ENCODE results near the gene PACS2. TPM values are rescaled to one million over a fixed set of nuclear protein-coding genes. Genes with fewer than 3 reads are reported as not detected.

PACS2 gene
- total and polyA plus RNA-seq, 3 donors from 2014 or later, result 99.2 to 174 (median 167) TPM

DNA sequence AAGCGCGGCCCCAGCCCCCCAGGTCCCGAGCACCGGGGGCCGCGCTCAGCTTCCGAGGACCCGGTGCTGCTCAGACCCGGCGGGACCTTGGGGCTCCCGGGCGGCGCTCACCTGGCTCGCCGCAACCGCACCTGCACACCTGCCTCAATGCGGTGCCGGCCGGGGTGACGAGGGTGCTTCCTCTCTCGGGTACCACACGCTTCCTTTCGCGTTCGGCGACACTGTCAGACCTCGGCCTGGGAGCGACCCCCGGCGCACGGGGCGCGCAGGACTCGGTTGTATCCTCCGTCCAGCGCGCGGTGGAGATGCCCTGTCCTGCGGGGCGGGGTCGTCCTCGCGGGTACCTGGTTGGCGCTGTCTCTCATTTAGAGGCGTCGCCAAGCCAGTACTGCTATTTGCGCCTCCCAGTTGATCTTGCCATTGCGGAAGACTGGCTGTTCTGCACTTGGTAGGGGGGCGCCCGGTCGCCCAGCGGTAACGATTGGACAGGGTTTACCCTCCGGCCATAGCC, 718 bp downstream of the PACS2 start:
- WGBS, 2 donors, result 0 to 1% methylated on average over 1 to 33 of the region's 54 CpGs
- DNase-seq, result no peak
- Histone ChIP-seq H3K27me3 (no peaks in the 10 kb centered on the region), H3K36me3 (ENCODE audit: low read depth, missing control alignments) (no peaks in the 10 kb centered on the region), H3K9me3 (no peaks in the 10 kb centered on the region), H3K4me1 (peaks cover 33% of the 10 kb centered on the region), H3K4me3 (peak overlapping the region; percentile 73 to 75), H3K27ac (peak overlapping the region; percentile 18 to 65)
- no peak for TF ChIP-seq POLR2A (IDR thresholded peaks at IDR 0.05)
- TF ChIP-seq, protein P1, sequence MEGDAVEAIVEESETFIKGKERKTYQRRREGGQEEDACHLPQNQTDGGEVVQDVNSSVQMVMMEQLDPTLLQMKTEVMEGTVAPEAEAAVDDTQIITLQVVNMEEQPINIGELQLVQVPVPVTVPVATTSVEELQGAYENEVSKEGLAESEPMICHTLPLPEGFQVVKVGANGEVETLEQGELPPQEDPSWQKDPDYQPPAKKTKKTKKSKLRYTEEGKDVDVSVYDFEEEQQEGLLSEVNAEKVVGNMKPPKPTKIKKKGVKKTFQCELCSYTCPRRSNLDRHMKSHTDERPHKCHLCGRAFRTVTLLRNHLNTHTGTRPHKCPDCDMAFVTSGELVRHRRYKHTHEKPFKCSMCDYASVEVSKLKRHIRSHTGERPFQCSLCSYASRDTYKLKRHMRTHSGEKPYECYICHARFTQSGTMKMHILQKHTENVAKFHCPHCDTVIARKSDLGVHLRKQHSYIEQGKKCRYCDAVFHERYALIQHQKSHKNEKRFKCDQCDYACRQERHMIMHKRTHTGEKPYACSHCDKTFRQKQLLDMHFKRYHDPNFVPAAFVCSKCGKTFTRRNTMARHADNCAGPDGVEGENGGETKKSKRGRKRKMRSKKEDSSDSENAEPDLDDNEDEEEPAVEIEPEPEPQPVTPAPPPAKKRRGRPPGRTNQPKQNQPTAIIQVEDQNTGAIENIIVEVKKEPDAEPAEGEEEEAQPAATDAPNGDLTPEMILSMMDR (IDR thresholded peaks at IDR 0.05), result no peak
- intact Hi-C loops (cut with DNase I; ENCODE audit: low total_unique reads), result no loop called here

DNA sequence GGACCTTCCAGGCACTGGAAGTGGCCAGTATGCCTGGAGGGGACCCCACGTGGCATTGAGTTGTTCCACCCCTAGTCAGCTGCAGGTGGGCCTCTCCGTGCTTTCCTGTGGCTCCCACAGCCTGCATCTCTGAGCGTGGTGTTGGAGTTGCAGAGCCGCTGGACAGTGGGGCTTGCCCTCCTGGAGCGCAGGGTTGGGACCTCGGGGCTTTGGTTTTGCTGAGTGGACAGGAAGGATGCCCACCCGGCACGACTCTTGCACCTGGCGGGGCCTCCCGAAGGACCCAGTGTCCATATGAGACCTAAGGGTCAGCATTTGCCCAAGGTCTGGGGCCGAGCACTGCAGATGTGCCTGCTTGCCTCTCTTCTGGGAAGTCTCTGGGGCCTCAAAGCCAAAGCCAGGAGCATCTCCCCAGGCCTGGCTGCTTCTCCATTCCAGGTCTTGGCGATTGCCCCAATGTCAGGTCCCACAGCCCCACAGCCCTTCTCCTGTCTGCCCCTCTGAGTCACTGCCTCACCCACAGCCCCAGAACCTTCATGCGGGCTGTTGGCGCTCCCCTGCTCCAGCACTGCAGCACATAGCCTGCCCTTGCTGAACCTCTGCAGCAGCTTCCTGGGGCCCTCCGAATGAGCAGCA, 1.5 kb downstream of the PACS2 start:
- H3K4me3 ChIP-seq, result peak overlapping the region in 1 of 2 donors; percentile 73
- WGBS, 2 donors, result 31 to 43% methylated on average over 6 to 15 of the region's 15 CpGs
- H3K27ac ChIP-seq, result no peak overlapping the region
- no peaks in the 10 kb centered on the region for H3K36me3 ChIP-seq (ENCODE audit: low read depth, missing control alignments)
- no peaks in the 10 kb centered on the region for H3K27me3 ChIP-seq
- H3K4me1 ChIP-seq, result peaks cover 33% of the 10 kb centered on the region
- H3K9me3 ChIP-seq, result no peaks in the 10 kb centered on the region
- intact Hi-C loops (cut with DNase I; ENCODE audit: low total_unique reads), result no loop called here
- no peak for DNase-seq
- TF ChIP-seq, protein P1 (IDR thresholded peaks at IDR 0.05), result no peak
- TF ChIP-seq POLR2A (IDR thresholded peaks at IDR 0.05), result no peak

DNA sequence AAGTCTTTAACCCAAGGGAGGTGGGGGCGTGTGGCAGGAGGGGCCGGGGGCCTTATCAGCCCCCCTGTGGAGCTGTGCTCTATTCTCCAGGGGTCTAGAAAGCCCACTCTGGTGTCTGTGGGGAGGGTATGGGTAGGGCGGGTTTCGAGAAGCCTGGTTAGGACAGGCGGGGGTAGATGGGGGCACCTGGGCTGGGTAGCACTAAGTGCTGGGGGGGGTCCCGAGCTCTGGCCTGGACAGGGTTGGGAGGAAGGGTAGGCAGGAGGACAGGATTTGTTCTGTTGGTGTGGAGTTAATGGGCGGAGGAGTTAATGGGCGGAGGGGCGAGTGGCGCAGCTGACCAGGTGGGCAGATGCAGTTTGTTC, 2.0 kb downstream of the PACS2 start:
- Histone ChIP-seq H3K9me3 (no peaks in the 10 kb centered on the region), H3K4me1 (peaks cover 33% of the 10 kb centered on the region), H3K4me3 (no peak overlapping the region), H3K27ac (no peak overlapping the region), H3K27me3 (no peaks in the 10 kb centered on the region), H3K36me3 (ENCODE audit: low read depth, missing control alignments) (no peaks in the 10 kb centered on the region)
- no peak for DNase-seq
- WGBS, 2 donors, result 81 to 85% methylated on average over 9 to 10 of the region's 10 CpGs
- no peak for TF ChIP-seq POLR2A (IDR thresholded peaks at IDR 0.05)
- intact Hi-C loops (cut with DNase I; ENCODE audit: low total_unique reads), result no loop called here

DNA sequence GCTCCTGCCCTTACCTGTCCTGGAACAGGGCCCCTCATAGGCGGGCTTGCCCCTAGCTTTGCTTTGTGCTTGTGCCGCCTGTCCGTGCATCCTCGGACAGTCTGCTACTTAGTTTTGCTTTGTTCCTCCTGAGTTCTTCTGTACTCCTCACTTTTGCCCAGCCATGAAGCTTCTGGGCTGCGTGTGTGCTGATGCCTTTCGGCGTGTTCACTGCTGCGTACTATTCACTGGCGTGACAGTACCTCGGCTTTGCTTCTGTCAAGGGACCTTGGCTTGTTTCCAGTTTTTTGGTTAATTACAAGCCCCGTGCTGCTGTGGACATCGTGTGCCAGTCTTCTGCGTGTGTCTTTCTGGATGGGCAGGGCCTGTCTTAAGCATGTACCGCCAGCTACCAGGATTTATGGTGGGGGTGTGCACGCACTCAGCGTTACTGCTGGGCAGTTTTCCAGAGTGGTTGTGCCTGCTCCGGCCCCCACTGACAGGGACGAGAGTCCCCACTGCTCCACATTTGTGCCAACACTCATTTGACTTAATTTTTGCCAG, 2.5 kb downstream of the PACS2 start:
- intact Hi-C loops (cut with DNase I; ENCODE audit: low total_unique reads), result no loop called here

DNA sequence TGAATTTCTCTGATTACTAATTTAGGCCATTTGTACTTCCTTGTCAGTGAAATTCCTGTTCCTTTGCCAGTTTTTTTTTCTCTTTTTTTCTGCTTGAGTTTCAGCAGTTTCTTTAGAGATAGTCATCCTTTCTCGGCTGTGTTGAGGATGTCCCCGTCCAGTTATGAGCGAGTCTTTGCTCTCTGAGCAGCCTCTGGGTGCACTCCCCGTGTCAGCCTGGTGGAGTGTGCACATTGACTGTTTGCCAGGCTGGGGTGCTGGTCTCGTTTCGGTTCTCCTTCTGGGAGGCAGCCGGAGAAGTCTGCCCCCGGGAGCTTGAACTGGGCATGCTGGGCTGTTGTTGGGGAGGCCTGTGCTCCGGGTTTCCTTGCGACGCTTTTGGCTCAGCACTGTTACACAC, 3.0 kb downstream of the PACS2 start:
- H3K9me3 ChIP-seq, result no peaks in the 10 kb centered on the region
- H3K4me1 ChIP-seq, result peaks cover 33% of the 10 kb centered on the region
- H3K36me3 ChIP-seq (ENCODE audit: low read depth, missing control alignments), result no peaks in the 10 kb centered on the region
- 30 to 41% methylated on average over 9 to 11 of the region's 11 CpGs for WGBS, 2 donors
- H3K27me3 ChIP-seq, result no peaks in the 10 kb centered on the region
- TF ChIP-seq POLR2A (IDR thresholded peaks at IDR 0.05), result no peak
- TF ChIP-seq, protein P1 (IDR thresholded peaks at IDR 0.05), result peak in 1 of 3 experiments; percentile 9
- peak overlapping the region in 1 of 2 donors; percentile 61 for H3K27ac ChIP-seq
- no peak overlapping the region for H3K4me3 ChIP-seq
- intact Hi-C loops (cut with DNase I; ENCODE audit: low total_unique reads), result no loop called here
- no peak for DNase-seq

More for the DNA sequence above, 2.5 kb downstream of the PACS2 start:
- TF ChIP-seq, protein P1 (IDR thresholded peaks at IDR 0.05), result no peak
- TF ChIP-seq POLR2A (IDR thresholded peaks at IDR 0.05), result no peak
- peak overlapping the region in 1 of 2 donors; percentile 61 for H3K27ac ChIP-seq
- no peak for DNase-seq
- no peaks in the 10 kb centered on the region for H3K27me3 ChIP-seq
- no peak overlapping the region for H3K4me3 ChIP-seq
- H3K9me3 ChIP-seq, result no peaks in the 10 kb centered on the region
- peaks cover 33% of the 10 kb centered on the region for H3K4me1 ChIP-seq
- 53 to 59% methylated on average over 18 of the region's 18 CpGs for WGBS, 2 donors
- no peaks in the 10 kb centered on the region for H3K36me3 ChIP-seq (ENCODE audit: low read depth, missing control alignments)

Measured in testis (tissue), 3 donors.